H1 (cell line): ENCODE data around the gene EPHB6. TPM values are rescaled to one million over a fixed set of nuclear protein-coding genes. Genes with fewer than 3 reads are reported as not detected.

ENCODE experiments used
- BRCA1 ChIP-seq: IDR thresholded peaks from 2 replicates; pipeline ENCODE4 v1.6.1; 2012; ENCODE audit warnings: low read depth, low read length, improper control_type of control experiment
- CHD1 ChIP-seq: IDR thresholded peaks from 2 replicates; pipeline ENCODE4 v1.6.1; 2012; ENCODE audit warnings: low read depth, low read length, improper control_type of control experiment
- MAX ChIP-seq: IDR thresholded peaks from 2 replicates; pipeline ENCODE4 v1.6.1; 2012; ENCODE audit warnings: inconsistent platforms
- polyA plus RNA-seq, 7 experiments: library from polyadenylated mRNA; depleted of rRNA in 3 of 7; stranded (reverse) in 5 of 7; unstranded in 2 of 7; fragments of >200 nt in 5 of 7; fragments of 200-250 nt in 2 of 7; gene quantifications; 1 replicate in 5 of 7; 2 replicates in 1 of 7; 4 replicates in 1 of 7; pipeline versions ENCODE4 v1.2.1 to v1.2.3, GENCODE V29; 2011 to 2013; ENCODE audit warnings: missing spikeins in 2 of 7, mixed read lengths in 2 of 7
- total RNA-seq: library from RNA; stranded (reverse); fragmentation: NEBNext Ultra II Directional; extraction: Animal tissue kit (Norgen Biotek cat#: 25700); gene quantifications from 2 replicates; pipeline ENCODE4 v1.2.1, GENCODE V29; 2021

The EPHB6 gene
- total and polyA plus RNA-seq, 2 of the 8 experiments (the other 6 are each of a cell fraction or from before 2014, with no cell fraction given), result 19.7 TPM

- TF ChIP-seq CHD1 (no peak), MAX (no peak), BRCA1 (no peak)
Measured at GRCh38 chr7:142887282-142888015, 32.6 kb downstream of the EPHB6 start (continued).
